Activated CD4-positive, alpha-beta T cell treated with anti-CD3 and anti-CD28 coated beads, Interleukin-10, Interleukin-2, amounts not matched to agents 100 ng/mL and 50 ng/mL, durations not matched to agents 16 hours and 8 hours (primary cell): Measurements from ENCODE around the gene UNC80.
A peak's percentile ranks its signal among the peaks of the same experiment; 100 is the strongest.
"Not testable (repeated sequence)": the region's sequence is repeated elsewhere in the genome, so short reads cannot be mapped to it uniquely, and the experiment has no call there.

Experiments
- DNase-seq: peaks from one replicate; pipeline ENCODE4 v3.0.0-alpha.2; 2020

The UNC80 gene

DNA sequence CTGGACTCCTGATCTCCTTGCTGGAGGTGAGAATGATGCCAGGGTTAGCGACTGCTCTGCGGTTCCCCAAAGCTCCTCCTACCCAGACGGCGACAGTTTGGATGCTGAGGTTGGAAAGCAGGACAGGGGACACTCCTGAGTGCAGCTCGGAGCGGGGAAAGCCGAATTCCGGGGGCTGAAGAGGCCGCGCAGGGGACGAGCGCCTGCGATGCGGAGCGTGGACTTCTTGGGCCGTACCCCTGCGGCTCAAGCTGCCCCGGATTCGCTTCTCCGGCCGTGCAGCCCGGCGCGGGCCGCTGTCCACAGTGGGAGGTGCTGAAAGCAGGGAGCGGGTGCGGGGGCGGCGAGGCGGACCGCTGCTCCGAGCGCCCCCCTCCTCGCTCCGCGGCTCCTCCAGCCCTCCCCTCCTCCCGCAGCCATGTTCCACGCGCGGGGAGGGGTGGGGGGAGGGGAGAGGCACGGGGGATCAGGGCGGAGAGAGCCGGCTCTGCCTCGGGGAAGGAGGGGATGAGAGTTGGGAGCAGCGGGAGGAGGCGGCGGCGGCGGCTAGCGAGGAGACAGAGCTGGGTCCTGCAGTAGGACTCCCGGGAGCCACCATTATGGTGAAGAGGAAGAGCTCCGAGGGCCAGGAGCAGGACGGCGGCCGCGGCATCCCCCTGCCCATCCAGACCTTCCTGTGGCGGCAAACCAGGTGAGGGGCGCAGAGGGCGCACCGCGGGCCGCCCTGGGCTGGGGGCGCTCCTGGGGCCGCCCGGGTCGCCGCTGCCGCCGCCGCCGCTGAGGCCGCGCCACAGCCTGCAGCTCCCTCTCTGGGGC, at the start of gene UNC80:
Gene UNC80 (plus strand): TSS at position 359 of the 816 bp plus-strand sequence. CDS start 241 bp downstream, at position 600.
- peak; percentile 21 for DNase-seq

- no peak for DNase-seq
These were observed 45.3 kb upstream of the UNC80 start for GRCh38 chr2:209726311-209726710.

GRCh38 chr2:209727077-209727476, 44.6 kb upstream of the UNC80 start:
- no peak for DNase-seq

GRCh38 chr2:209734805-209735204, 36.8 kb upstream of the UNC80 start:
- DNase-seq: no peak

GRCh38 chr2:209741953-209742352, 29.7 kb upstream of the UNC80 start:
- no peak for DNase-seq

DNA sequence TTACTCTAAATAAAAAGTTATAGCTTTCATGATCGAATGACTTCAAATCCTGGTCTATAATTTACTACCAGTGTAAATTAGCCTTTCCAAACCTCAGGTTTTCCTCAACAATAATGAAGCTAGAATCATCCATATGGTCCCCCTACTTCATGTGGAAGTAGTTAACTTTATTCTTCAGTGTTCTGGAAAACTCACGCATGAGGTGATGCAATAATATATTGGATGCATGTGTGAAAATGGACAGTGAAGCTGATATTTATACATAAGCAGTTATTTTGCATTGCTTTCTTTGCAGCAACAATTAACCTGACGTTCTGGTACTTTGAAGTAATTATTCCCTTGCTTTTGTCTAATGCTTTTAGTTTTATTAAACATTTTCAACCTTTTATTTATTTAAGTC, 18.6 kb upstream of the UNC80 start:
- no peak for DNase-seq

- no peak for DNase-seq
These were observed 14.5 kb upstream of the UNC80 start for GRCh38 chr2:209757163-209757562.

DNA sequence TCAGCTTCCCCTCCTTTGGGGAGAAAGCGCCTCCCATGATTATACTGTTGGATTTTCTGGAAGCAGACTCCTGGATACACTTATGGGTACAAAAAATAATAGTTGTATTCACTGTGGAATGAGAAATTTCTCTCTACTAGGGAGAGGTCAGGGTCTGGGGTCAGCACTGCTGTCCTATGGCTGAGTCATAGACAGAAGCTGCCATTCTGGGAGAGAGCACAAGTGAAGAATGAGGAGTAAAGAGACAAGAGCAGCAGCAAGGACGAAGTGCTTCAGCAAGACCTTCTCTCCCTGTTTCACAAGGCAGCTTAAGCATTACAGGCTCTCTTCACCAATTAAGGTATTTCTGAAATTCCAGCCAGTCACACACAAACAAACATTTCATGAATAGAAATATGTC, 10.1 kb upstream of the UNC80 start:
- no peak for DNase-seq

- no peak for DNase-seq
These were observed 9.1 kb upstream of the UNC80 start for GRCh38 chr2:209762563-209762962.

DNA sequence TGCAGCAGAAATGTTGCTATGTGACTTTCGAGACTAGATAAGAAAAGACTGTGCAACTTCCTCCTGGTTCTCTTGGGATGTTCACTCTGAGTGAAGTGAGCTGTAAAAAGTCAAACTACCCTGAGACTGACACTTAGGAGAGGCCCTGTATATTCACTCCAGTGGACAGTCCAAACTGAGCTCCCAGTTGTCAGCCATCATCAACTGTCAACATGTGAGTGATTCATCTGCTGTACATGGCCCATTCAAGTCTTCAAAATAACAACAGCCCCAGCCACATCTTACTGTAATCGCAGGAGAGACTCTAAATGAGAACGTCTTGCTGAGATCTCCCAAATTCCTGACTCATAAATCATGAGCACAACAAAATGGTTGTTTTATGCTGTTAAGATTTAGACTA, 8.5 kb upstream of the UNC80 start:
- DNase-seq: no peak

DNA sequence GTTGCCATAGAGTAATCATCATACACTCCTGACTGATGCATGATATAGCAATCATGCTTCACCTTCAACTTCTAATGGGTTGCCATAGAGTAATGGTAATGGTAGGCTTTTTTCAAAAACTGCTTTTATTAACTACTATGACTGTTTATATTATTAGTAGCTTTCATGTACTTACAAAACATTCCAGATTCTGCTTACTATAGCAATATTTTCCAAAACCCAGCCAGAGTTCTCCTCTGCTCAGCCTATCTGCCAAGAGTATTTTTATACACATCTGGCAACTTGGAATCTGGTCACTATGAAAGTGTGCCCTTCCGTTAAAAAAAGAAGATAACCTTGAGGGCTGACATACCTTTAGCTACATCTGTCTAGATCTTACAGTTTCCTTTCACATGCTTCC, 5.0 kb upstream of the UNC80 start:
- DNase-seq: no peak

DNA sequence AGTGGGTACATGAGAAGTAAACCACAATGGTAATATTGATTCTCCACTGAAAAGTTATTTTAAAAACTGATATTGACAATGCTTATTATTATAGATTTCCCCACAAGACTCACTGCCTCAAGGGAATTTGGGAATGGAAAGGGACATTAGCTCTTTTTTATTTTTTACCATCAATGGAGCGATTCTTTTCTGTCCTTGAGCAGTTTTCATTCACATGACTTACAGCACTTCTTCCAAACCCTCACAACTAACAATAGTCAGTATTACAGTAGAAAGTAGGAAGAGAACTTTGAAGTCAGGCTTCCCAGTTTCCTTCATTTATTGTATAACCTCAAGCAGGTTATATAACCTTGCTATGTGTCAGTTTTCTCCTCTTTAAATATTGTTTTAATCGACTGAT, 4.3 kb upstream of the UNC80 start:
- DNase-seq: no peak

GRCh38 chr2:209768557-209768956, 3.1 kb upstream of the UNC80 start:
- no peak for DNase-seq

- DNase-seq: no peak
These were observed 656 bp downstream of the UNC80 start for GRCh38 chr2:209772290-209772685.

DNA sequence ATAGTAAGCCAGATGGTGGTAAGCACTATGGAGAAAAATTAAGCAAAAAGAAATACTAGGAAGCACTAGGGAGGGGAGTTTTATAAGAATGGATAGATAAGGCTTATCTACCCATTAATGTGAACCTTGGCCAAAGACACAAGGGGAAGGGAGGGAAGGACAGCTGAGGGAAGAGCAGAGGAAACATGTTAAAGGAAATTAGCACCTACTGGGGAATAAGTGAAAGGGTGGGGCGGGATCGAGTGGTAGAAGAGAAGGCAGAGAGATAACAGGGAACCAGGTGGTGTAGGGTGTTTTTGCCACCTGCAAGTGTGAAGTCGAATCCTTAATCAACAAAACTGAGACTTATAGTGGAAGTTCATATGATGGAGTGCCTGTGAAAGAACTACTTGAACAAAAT, 1.7 kb downstream of the UNC80 start:
- DNase-seq: no peak

- no peak for DNase-seq
These were observed 15.8 kb downstream of the UNC80 start for GRCh38 chr2:209787416-209787815.

DNA sequence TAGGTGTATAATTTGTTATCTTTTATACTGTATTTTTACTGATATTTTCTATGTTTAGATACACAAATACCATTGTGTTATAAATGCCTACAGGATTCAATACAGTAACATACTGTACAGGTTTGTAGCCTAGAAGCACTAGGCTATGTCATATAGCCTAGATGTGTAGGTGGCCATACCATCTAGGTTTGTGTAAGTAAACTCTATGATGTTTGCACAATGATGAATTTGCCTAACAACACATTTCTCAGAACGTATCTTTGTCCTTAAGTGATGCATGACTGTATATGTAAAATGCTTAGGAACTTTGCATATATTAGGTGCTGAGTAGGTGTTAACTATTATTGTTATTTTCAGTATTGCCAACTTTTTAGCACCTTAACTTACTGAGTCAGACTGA, 17.3 kb downstream of the UNC80 start:
- no peak for DNase-seq

GRCh38 chr2:209790066-209790728, 18.6 kb downstream of the UNC80 start:
- peak; percentile 11 for DNase-seq

- no peak for DNase-seq
These were observed 19.5 kb downstream of the UNC80 start for GRCh38 chr2:209791151-209791550.

GRCh38 chr2:209795425-209795824, 23.8 kb downstream of the UNC80 start:
- DNase-seq: not testable (repeated sequence)

- DNase-seq: no peak
These were observed 33.7 kb downstream of the UNC80 start for GRCh38 chr2:209805351-209805750.

- no peak for DNase-seq
These were observed 34.7 kb downstream of the UNC80 start for GRCh38 chr2:209806318-209806717.

DNA sequence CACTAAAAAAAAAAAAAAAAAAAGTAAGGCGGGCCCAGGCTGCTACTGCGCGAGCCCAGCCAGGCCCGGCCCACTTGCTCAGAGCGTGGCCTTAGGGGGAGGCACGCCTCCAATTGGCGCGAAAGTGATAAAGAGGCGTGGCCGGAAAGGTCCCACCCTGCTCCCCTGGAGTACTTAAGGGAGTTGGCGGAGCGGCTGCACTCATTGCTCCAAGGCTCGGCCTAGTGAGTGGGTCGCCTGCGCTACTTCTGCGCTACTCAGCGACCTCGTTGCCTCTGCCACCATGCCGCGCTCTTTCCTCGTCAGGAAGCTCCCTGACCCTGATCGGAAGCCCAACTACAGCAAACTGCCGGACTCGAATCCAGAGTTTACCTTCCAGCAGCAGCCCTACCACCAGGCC, 36.9 kb downstream of the UNC80 start:
- no peak for DNase-seq

- DNase-seq: no peak
These were observed 37.6 kb downstream of the UNC80 start for GRCh38 chr2:209809256-209809655.

DNA sequence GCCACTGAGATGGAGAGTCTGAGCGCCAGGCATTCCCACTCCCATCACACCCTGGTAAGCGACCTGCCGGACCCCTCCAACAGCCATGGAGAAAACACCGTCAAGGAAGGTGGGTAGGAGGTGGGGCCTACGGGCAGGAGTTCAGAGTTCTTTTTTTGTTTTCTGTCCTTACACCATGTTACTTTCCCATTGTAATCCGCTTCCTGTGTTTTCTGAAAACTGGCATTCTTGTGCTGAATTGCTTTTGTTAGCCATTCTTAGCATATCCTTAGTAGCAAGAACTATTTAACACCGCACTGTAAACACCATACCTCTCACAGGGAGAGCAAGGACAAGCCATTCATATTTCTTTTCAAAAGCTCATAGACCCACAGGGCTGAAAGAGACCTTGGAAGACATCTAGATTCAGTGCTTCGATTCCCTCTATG, 46.2 kb downstream of the UNC80 start:
- no peak for DNase-seq
